SK-N-SH (cell line): Measurements from ENCODE around the gene SEC61A1. TPM values are rescaled to one million over a fixed set of nuclear protein-coding genes. Genes with fewer than 3 reads are reported as not detected.

ENCODE experiments used
- CTCF ChIA-PET: fragments of 300-600, 350-600 bp; formaldehyde crosslinking; extraction: SDS; loops from one replicate; lab custom pipeline; 2021; lab: Yijun Ruan, JAX
- POLR2A ChIA-PET: fragments of 350-600 bp; sonication (Branson Sonifier 250); formaldehyde crosslinking; extraction: SDS; loops from one replicate; lab custom pipeline; 2020; ENCODE audit warnings: antibody characterized with exemption, inconsistent platforms; lab: Yijun Ruan, JAX
- DNase-seq: peaks from one replicate; pipeline ENCODE4 v3.0.0; 2012
- H2AFZ ChIP-seq: fragments of 200-600 bp; sonication (generic); 2 replicates; pipeline ENCODE4 v1.8.1; 2016; ENCODE audit warnings: antibody characterized with exemption, mild to moderate bottlenecking, low read depth
- H3F3A ChIP-seq: fragments of 200-600 bp; sonication (generic); replicated peaks from 2 replicates; pipeline ENCODE3; 2016; ENCODE audit warnings: antibody characterized with exemption, mild to moderate bottlenecking; ENCODE audit not compliant: insufficient read depth
- H3K27ac ChIP-seq, 2 experiments: fragments of 200-500 bp in 1 of 2; fragments of 200-600 bp in 1 of 2; sonication (Bioruptor generic) in 1 of 2; sonication (generic), shearing (Covaris generic) in 1 of 2; 2 replicates each; pipeline versions ENCODE4 v1.5.1 to v1.6.1; 2014 to 2016; ENCODE audit warnings: low read depth in 2 of 2, inconsistent platforms in 1 of 2, low read length in 1 of 2, mild to moderate bottlenecking in 1 of 2, mixed read lengths in 1 of 2
- H3K27me3 ChIP-seq: fragments of 200-600 bp; sonication (generic), shearing (Covaris generic); 2 replicates; pipeline ENCODE4 v1.6.1; 2016; ENCODE audit warnings: mixed run types; ENCODE audit not compliant: insufficient read depth
- H3K36me3 ChIP-seq, 2 experiments: fragments of 200-500 bp in 1 of 2; fragments of 200-600 bp in 1 of 2; sonication (Bioruptor generic) in 1 of 2; sonication (generic) in 1 of 2; replicated peaks in 1 of 2; 2 replicates each; pipeline versions ENCODE3 to v1.5.1; 2014 to 2016; ENCODE audit warnings: low read length in 1 of 2, mild to moderate bottlenecking in 1 of 2; ENCODE audit not compliant: insufficient read depth in 2 of 2, control insufficient read depth in 1 of 2
- H3K4me1 ChIP-seq, 2 experiments: fragments of 200-500 bp in 1 of 2; fragments of 200-600 bp in 1 of 2; sonication (Bioruptor generic) in 1 of 2; sonication (generic), shearing (Covaris generic) in 1 of 2; 2 replicates each; pipeline versions ENCODE4 v1.5.1 to v1.6.1; 2014 to 2016; ENCODE audit warnings: low read depth in 1 of 2, low read length in 1 of 2, mixed run types in 1 of 2; ENCODE audit not compliant: insufficient read depth in 2 of 2, control insufficient read depth in 1 of 2
- H3K4me2 ChIP-seq: fragments of 200-600 bp; sonication (generic), shearing (Covaris generic); 2 replicates; pipeline ENCODE4 v1.6.1; 2017; ENCODE audit warnings: mixed run types
- H3K4me3 ChIP-seq, 2 experiments: fragments of 200-500 bp in 1 of 2; fragments of 200-600 bp in 1 of 2; sonication (Bioruptor generic) in 1 of 2; sonication (generic), shearing (Covaris generic) in 1 of 2; 2 replicates each; pipeline versions ENCODE4 v1.5.1 to v1.8.1; 2014 to 2016; ENCODE audit warnings: low read depth in 2 of 2, inconsistent platforms in 1 of 2, low read length in 1 of 2, mild to moderate bottlenecking in 1 of 2, mixed read lengths in 1 of 2, moderate library complexity in 1 of 2
- H3K79me2 ChIP-seq: fragments of 200-600 bp; sonication (generic); 2 replicates; pipeline ENCODE4 v1.8.1; 2017; ENCODE audit warnings: mild to moderate bottlenecking; ENCODE audit not compliant: insufficient read depth
- H3K9ac ChIP-seq: fragments of 200-600 bp; sonication (generic); 2 replicates; pipeline ENCODE4 v1.6.1; 2017; ENCODE audit warnings: mixed run types
- H3K9me2 ChIP-seq: fragments of 200-600 bp; sonication (generic); 2 replicates; pipeline ENCODE4 v1.6.1; 2017; ENCODE audit warnings: mixed run types
- H3K9me3 ChIP-seq: fragments of 200-600 bp; sonication (generic); 2 replicates; pipeline ENCODE4 v1.6.1; 2017; ENCODE audit warnings: mixed run types, mild to moderate bottlenecking, moderate library complexity
- H4K20me1 ChIP-seq: fragments of 200-600 bp; sonication (generic); 2 replicates; pipeline ENCODE4 v1.6.1; 2017; ENCODE audit warnings: mild to moderate bottlenecking, mixed run types; ENCODE audit not compliant: insufficient read depth
- CHD2 ChIP-seq: fragments of 150-350 bp; IDR thresholded peaks from 2 replicates; pipeline ENCODE4 v1.6.1; 2018; ENCODE audit warnings: low read length; ENCODE audit not compliant: partially characterized antibody
- CTCF ChIP-seq: fragments of 200-600 bp; sonication (generic); IDR thresholded peaks from 2 replicates; pipeline ENCODE4 v1.6.1; 2017; ENCODE audit warnings: antibody characterized with exemption, mild to moderate bottlenecking, moderate library complexity
- EP300 ChIP-seq, 2 experiments: IDR thresholded peaks; 2 replicates each; pipeline versions ENCODE4 v1.4.0 to v1.6.1; 2012; ENCODE audit warnings: borderline replicate concordance in 1 of 2, low read depth in 1 of 2, low read length in 1 of 2
- GABPA ChIP-seq: IDR thresholded peaks from 2 replicates; pipeline ENCODE4 v1.4.0; 2012; ENCODE audit warnings: low read depth, mild to moderate bottlenecking
- GATA2 ChIP-seq: sonication (generic); formaldehyde crosslinking; IDR thresholded peaks from 2 replicates; pipeline ENCODE4 v1.5.0; 2020; ENCODE audit warnings: mild to moderate bottlenecking, missing genetic modification reagents
- NFIC ChIP-seq: IDR thresholded peaks from 2 replicates; pipeline ENCODE4 v1.4.0; 2012; ENCODE audit warnings: borderline replicate concordance
- RCOR1 ChIP-seq: fragments of 150-350 bp; IDR thresholded peaks from 2 replicates; pipeline ENCODE4 v1.6.1; 2017; ENCODE audit warnings: antibody characterized with exemption, low read length
- RXRA ChIP-seq: IDR thresholded peaks from 2 replicates; pipeline ENCODE4 v1.4.0; 2012; ENCODE audit warnings: low read depth, mild to moderate bottlenecking, borderline replicate concordance
- WGBS: methylation state at CpG from one replicate; pipeline ENCODE4 v1.1.6; 2017; ENCODE audit warnings: low lambda C conversion rate; 5-methylcytosine and 5-hydroxymethylcytosine counted together
- polyA plus RNA-seq, 3 experiments: library from polyadenylated mRNA; depleted of rRNA; stranded (reverse); fragments of >200 nt; gene quantifications; 2 replicates each; pipeline ENCODE4 v1.2.3, GENCODE V29; 2012
- TF ChIP-seq, protein P1 (sequence below): IDR thresholded peaks from 2 replicates; pipeline ENCODE4; 2012
- TF ChIP-seq, protein P2 (sequence below): IDR thresholded peaks from 2 replicates; pipeline ENCODE4 v1.6.1; 2012; ENCODE audit warnings: mild to moderate bottlenecking, low read depth, low read length, moderate library complexity

The SEC61A1 gene
- polyA plus RNA-seq, 1 of the 3 experiments (the other 2 are of a cell fraction), result 153 TPM

DNA sequence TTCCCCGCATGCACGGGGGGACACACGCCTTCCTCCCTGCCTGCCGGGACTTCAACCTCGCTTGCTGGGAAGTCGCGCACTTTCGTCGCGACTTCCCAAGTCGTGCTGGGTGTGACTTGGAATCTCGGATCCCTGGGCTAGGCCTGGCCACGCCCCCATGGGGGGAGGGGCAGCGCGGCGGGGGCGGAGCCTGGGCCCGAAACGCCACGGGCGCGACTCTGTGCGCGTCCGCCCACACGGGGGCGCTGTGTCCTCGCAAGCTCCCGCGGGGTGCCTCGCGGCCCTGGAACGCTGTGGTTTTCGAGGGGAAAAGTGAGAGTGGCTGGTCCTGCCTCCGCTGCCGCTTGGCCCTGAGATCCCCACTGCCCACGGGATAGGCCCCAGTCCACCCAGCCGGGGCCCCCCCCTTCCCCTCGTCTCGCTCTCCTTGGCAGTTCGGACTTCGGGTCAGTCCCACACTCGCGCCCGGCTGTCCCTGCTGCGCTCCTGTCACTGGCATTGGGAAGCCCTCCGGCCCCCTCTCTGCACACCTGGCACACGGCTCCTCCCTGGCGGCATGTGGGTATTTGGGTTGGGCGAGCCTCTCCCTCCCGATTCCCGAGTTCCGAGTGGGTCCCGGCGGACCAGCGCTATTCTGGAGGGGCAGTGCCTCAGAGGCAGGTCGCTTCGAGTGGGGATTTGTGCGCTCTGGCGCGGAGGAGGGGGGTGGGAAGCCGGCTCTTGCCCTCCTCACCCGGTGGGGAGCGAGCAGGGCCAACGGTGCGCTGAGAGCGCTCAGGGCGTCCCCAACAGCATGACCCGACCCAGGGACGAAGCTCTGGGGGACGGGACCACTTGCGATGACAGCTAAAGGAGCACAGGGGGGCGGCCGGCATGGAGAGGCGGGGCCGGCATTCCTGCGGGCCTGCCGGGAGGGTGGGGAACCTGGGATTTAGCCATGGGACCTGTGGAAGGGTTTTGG lies 23.6 kb downstream of the SEC61A1 start:
- Histone ChIP-seq H2AFZ (no peak overlapping the region), H3K9ac (no peak overlapping the region), H3K27me3 (no peaks in the 10 kb centered on the region), H3K4me1 (peaks cover 12 to 16% of the 10 kb centered on the region in 2 experiments; a peak in 3 of 4 replicates), H3K36me3 (peaks cover 4 to 62% of the 10 kb centered on the region in 2 experiments), H3K79me2 (peaks cover 6% of the 10 kb centered on the region; the same call in 1 of the 2 replicates), H4K20me1 (peaks cover 57% of the 10 kb centered on the region), H3F3A (peaks cover 26% of the 10 kb centered on the region), H3K4me2 (no peak overlapping the region), H3K9me2 (no peaks in the 10 kb centered on the region), H3K9me3 (no peaks in the 10 kb centered on the region), H3K4me3 (peak overlapping the region in 1 of 2 experiments; percentile 41; a peak in 1 of 4 replicates), H3K27ac (no peak overlapping the region)
- no peak for TF ChIP-seq RXRA
- peak; percentile 26; the same call in 1 of the 2 replicates for TF ChIP-seq CTCF
- ChIA-PET CTCF (no interaction called here), POLR2A (no interaction called here)
- DNase-seq, result peak; percentile 72
- 93% methylated on average over 37 of the region's 78 CpGs for WGBS

GRCh38 chr3:128076483-128077201 lies 24.4 kb downstream of the SEC61A1 start:
- TF ChIP-seq NFIC (no peak), EP300 (IDR thresholded peaks at IDR 0.05; ENCODE audit: borderline replicate concordance in 1 of 2, low read depth in 1 of 2, low read length in 1 of 2) (no peak), RCOR1 (no peak), RXRA (no peak), GABPA (no peak), CHD2 (no peak), GATA2 (no peak)
- TF ChIP-seq, protein P1, sequence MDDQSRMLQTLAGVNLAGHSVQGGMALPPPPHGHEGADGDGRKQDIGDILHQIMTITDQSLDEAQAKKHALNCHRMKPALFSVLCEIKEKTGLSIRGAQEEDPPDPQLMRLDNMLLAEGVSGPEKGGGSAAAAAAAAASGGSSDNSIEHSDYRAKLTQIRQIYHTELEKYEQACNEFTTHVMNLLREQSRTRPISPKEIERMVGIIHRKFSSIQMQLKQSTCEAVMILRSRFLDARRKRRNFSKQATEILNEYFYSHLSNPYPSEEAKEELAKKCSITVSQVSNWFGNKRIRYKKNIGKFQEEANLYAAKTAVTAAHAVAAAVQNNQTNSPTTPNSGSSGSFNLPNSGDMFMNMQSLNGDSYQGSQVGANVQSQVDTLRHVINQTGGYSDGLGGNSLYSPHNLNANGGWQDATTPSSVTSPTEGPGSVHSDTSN, result no peak
- TF ChIP-seq, protein P2, sequence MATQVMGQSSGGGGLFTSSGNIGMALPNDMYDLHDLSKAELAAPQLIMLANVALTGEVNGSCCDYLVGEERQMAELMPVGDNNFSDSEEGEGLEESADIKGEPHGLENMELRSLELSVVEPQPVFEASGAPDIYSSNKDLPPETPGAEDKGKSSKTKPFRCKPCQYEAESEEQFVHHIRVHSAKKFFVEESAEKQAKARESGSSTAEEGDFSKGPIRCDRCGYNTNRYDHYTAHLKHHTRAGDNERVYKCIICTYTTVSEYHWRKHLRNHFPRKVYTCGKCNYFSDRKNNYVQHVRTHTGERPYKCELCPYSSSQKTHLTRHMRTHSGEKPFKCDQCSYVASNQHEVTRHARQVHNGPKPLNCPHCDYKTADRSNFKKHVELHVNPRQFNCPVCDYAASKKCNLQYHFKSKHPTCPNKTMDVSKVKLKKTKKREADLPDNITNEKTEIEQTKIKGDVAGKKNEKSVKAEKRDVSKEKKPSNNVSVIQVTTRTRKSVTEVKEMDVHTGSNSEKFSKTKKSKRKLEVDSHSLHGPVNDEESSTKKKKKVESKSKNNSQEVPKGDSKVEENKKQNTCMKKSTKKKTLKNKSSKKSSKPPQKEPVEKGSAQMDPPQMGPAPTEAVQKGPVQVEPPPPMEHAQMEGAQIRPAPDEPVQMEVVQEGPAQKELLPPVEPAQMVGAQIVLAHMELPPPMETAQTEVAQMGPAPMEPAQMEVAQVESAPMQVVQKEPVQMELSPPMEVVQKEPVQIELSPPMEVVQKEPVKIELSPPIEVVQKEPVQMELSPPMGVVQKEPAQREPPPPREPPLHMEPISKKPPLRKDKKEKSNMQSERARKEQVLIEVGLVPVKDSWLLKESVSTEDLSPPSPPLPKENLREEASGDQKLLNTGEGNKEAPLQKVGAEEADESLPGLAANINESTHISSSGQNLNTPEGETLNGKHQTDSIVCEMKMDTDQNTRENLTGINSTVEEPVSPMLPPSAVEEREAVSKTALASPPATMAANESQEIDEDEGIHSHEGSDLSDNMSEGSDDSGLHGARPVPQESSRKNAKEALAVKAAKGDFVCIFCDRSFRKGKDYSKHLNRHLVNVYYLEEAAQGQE, result no peak
- H3K4me1 ChIP-seq, result peaks cover 10 to 18% of the 10 kb centered on the region in 2 experiments; a peak in 3 of 4 replicates
- H3F3A ChIP-seq, result peaks cover 26% of the 10 kb centered on the region
- H4K20me1 ChIP-seq, result peaks cover 48% of the 10 kb centered on the region
- peaks cover 6% of the 10 kb centered on the region; the same call in 1 of the 2 replicates for H3K79me2 ChIP-seq
- ChIA-PET POLR2A (no interaction called here), CTCF (interaction anchor here (0.9 kb wide), 1 partner anchor 57 kb away, joined by 3 read pairs; no protein-coding TSS in a partner anchor)
- 96% methylated on average over 52 of the region's 79 CpGs for WGBS
- H2AFZ ChIP-seq, result no peak overlapping the region
- no peaks in the 10 kb centered on the region for H3K9me3 ChIP-seq
- H3K4me3 ChIP-seq, result no peak overlapping the region
- H3K4me2 ChIP-seq, result no peak overlapping the region
- H3K27ac ChIP-seq, result no peak overlapping the region
- no peaks in the 10 kb centered on the region for H3K27me3 ChIP-seq
- no peaks in the 10 kb centered on the region for H3K9me2 ChIP-seq
- no peak for DNase-seq
- no peak overlapping the region for H3K9ac ChIP-seq
- peaks cover 4 to 62% of the 10 kb centered on the region in 2 experiments for H3K36me3 ChIP-seq
